Astrocyte (in vitro differentiated cells and primary cell): ENCODE measurements around the gene CCDC6.

Experiments
- CTCF ChIP-seq: IDR thresholded peaks from 2 replicates; pipeline ENCODE4 v1.5.1; 2011; ENCODE audit warnings: low read depth, mild to moderate bottlenecking, inconsistent platforms, low read length, moderate library complexity; ENCODE audit not compliant: insufficient read depth
- EZH2 ChIP-seq: IDR thresholded peaks from 2 replicates; pipeline ENCODE4 v1.6.1; 2012; ENCODE audit warnings: mild to moderate bottlenecking, low read length, inconsistent platforms; ENCODE audit not compliant: insufficient read depth

- TF ChIP-seq CTCF (no peak), EZH2 (no peak)
These were observed 38.8 kb downstream of the CCDC6 start for GRCh38 chr10:59867590-59867989.
